B cell (primary cell): ENCODE measurements around the gene RNF213. TPM values are rescaled to one million over a fixed set of nuclear protein-coding genes. Genes with fewer than 3 reads are reported as not detected.

Experiments used
- ATAC-seq: fragments of 200-7000 bp; cut with Tn5 transposase; one replicate; pipeline ENCODE4 v1.10.0; 2021; ENCODE audit warnings: low read depth, mild to moderate bottlenecking, moderate number of reproducible peaks, moderate library complexity
- CTCF ChIA-PET: fragments of 350-600 bp; sonication (Branson Sonifier 250); formaldehyde crosslinking; loops from one replicate; lab custom pipeline; 2021; ENCODE audit warnings: antibody characterized with exemption, inconsistent platforms; lab: Charles Lee
- POLR2A ChIA-PET: fragments of 350-600 bp; sonication (Branson Sonifier 250); formaldehyde crosslinking; loops from one replicate; lab custom pipeline; 2021; ENCODE audit warnings: antibody characterized with exemption; lab: Charles Lee
- DNase-seq: peaks from one replicate; pipeline ENCODE4 v3.0.0; 2013
- H2AFZ ChIP-seq: 2 replicates; pipeline ENCODE4 v1.6.1; 2012; ENCODE audit warnings: mild to moderate bottlenecking, low read depth, low read length; ENCODE audit not compliant: insufficient read depth, poor library complexity, severe bottlenecking
- H3K27ac ChIP-seq, 2 donors: 1 replicate in 1 of 2; 2 replicates in 1 of 2; pipeline ENCODE4 v1.5.1; 2012 to 2013; ENCODE audit warnings: low read length in 2 of 2, mild to moderate bottlenecking in 2 of 2, moderate library complexity in 1 of 2
- H3K27me3 ChIP-seq, 4 experiments: fragments of 200-600 bp in 1 of 4; sonication (generic) in 1 of 4; replicated peaks in 1 of 4; 1 replicate in 2 of 4; 2 replicates in 2 of 4; pipeline versions ENCODE4 v1.6.1 to v1.7.0; 2013 to 2016; ENCODE audit warnings: low read length in 3 of 4, mild to moderate bottlenecking in 2 of 4, mixed read lengths in 1 of 4, moderate library complexity in 1 of 4; ENCODE audit not compliant: insufficient read depth in 4 of 4, control insufficient read depth in 3 of 4; ENCODE audit errors: control extremely low read depth in 1 of 4
- H3K36me3 ChIP-seq, 2 experiments: replicated peaks in 1 of 2; 1 replicate in 1 of 2; 2 replicates in 1 of 2; pipeline versions ENCODE4 v1.6.1 to v1.7.1; 2013; ENCODE audit warnings: low read length in 1 of 2; ENCODE audit not compliant: insufficient read depth in 2 of 2, control insufficient read depth in 1 of 2; ENCODE audit errors: control extremely low read depth in 1 of 2, extremely low read depth in 1 of 2
- H3K4me1 ChIP-seq, 2 donors: fragments of 200-600 bp in 1 of 2; sonication (generic) in 1 of 2; 1 replicate in 1 of 2; 2 replicates in 1 of 2; pipeline versions ENCODE4 v1.5.1 to v1.6.1; 2013 to 2017; ENCODE audit warnings: low read length in 2 of 2; ENCODE audit not compliant: control insufficient read depth in 2 of 2, insufficient read depth in 2 of 2
- H3K4me2 ChIP-seq: replicated peaks from 2 replicates; pipeline ENCODE3; 2012; ENCODE audit warnings: mild to moderate bottlenecking, low read depth, low read length; ENCODE audit not compliant: poor library complexity, severe bottlenecking
- H3K4me3 ChIP-seq, 5 experiments: fragments of 200-600 bp in 1 of 5; sonication (generic) in 1 of 5; 1 replicate in 3 of 5; 2 replicates in 2 of 5; pipeline versions ENCODE4 v1.5.1 to v1.7.0; 2011 to 2016; ENCODE audit warnings: low read length in 4 of 5, mild to moderate bottlenecking in 4 of 5, low read depth in 2 of 5, control low read depth in 1 of 5, moderate library complexity in 1 of 5; ENCODE audit not compliant: insufficient read depth in 1 of 5; ENCODE audit errors: control extremely low read depth in 1 of 5, extremely low read depth in 1 of 5
- H3K79me2 ChIP-seq: fragments of 200-600 bp; sonication (generic); one replicate; pipeline ENCODE4 v1.6.0; 2016; ENCODE audit warnings: low read length; ENCODE audit not compliant: control insufficient read depth, insufficient read depth
- H3K9ac ChIP-seq: fragments of 200-600 bp; sonication (generic); 2 replicates; pipeline ENCODE4 v1.6.1; 2017; ENCODE audit warnings: mild to moderate bottlenecking, low read length, moderate library complexity
- H3K9me3 ChIP-seq, 3 donors: one replicate each; pipeline versions ENCODE4 v1.6.1 to v1.7.1; 2013; ENCODE audit warnings: low read length in 2 of 3; ENCODE audit not compliant: control insufficient read depth in 2 of 3, insufficient read depth in 1 of 3; ENCODE audit errors: control extremely low read depth in 1 of 3
- H4K20me1 ChIP-seq: 2 replicates; pipeline ENCODE4 v1.6.0; 2012; ENCODE audit warnings: mild to moderate bottlenecking, low read length; ENCODE audit not compliant: insufficient read depth, control insufficient read depth, poor library complexity, severe bottlenecking
- H3K27ac Mint-ChIP-seq: one replicate; pipeline ENCODE4 v1.8.0; 2021; ENCODE audit warnings: mixed read lengths
- H3K27me3 Mint-ChIP-seq: one replicate; pipeline ENCODE4 v1.8.0; 2021; ENCODE audit warnings: mixed read lengths
- H3K4me1 Mint-ChIP-seq: one replicate; pipeline ENCODE4 v1.8.0; 2021; ENCODE audit warnings: mixed read lengths
- H3K4me3 Mint-ChIP-seq: one replicate; pipeline ENCODE4 v1.8.0; 2021; ENCODE audit warnings: mixed read lengths
- H3K9me3 Mint-ChIP-seq: one replicate; pipeline ENCODE4 v1.8.0; 2022; ENCODE audit warnings: mixed read lengths; ENCODE audit not compliant: insufficient read depth
- EZH2 ChIP-seq: IDR thresholded peaks from 2 replicates; pipeline ENCODE4 v1.6.1; 2012; ENCODE audit warnings: borderline replicate concordance, low read depth, mild to moderate bottlenecking, moderate library complexity, low read length; ENCODE audit not compliant: insufficient read depth, poor library complexity, severe bottlenecking
- WGBS: methylation state at CpG from one replicate; pipeline ENCODE4 v1.1.5; 2013; ENCODE audit warnings: missing lambda C conversion rate; ENCODE audit not compliant: insufficient coverage; 5-methylcytosine and 5-hydroxymethylcytosine counted together
- intact Hi-C: fragments of 100-400 bp; cut with micrococcal nuclease; formaldehyde crosslinking; loops from one replicate; pipeline ENCODE4 v1.10.0; 2022
- polyA plus RNA-seq: library from polyadenylated mRNA; depleted of rRNA; stranded (reverse); fragments of >200 nt; gene quantifications from 2 replicates; pipeline ENCODE4 v1.2.3, GENCODE V29; 2012
- total RNA-seq, 2 donors: library from RNA; stranded (reverse); fragments of 120-200 nt in 1 of 2; gene quantifications; 1 replicate in 1 of 2; 2 replicates in 1 of 2; pipeline versions ENCODE4 v1.2.3 to v1.2.4, GENCODE V29; 2013 to 2022
- TF ChIP-seq, protein P1 (sequence below): fragments of 200-600 bp; IDR thresholded peaks from one replicate; pipeline ENCODE4 v1.8.0; 2022; ENCODE audit warnings: antibody characterized with exemption, mild to moderate bottlenecking

The RNF213 gene
- total and polyA plus RNA-seq, 2 donors (not counting 1 experiment from before 2014, with no cell fraction given): 121 to 287 TPM

DNA sequence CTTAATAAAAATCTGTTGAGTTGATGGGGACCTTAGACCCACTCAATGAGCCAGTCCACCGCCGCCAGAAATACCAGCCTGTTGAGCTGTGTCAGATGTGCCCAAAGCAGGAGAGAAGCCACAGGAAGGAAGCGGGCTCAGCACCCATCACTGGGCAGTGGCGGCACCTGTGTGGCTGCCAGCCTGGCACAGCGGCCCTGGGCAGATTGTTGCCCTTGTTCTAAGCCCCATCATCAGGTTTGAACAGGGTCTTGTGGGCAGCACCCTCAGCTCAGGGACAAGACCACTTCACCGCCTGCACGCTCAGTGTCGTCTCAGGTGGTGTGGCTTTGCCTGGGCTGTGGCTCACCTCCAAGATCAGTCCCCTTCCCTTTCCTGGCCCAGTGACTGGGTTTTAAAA, 163.6 kb downstream of the RNF213 start:
- ChIA-PET CTCF (interaction anchor here (1.0 to 6.7 kb wide), 4 partner anchors 151 to 600 kb away, joined by 3 to 75 read pairs (median 6); no protein-coding TSS in a partner anchor), POLR2A (interaction anchor here (0.9 kb wide), 1 partner anchor 44 kb away, joined by 3 read pairs; no protein-coding TSS in a partner anchor)
- no peaks in the 10 kb centered on the region for H3K9me3 ChIP-seq
- H3K4me3 Mint-ChIP-seq: no peak overlapping the region
- peak overlapping the region in 1 of 2 donors; percentile 22 for H3K27ac ChIP-seq
- no peak overlapping the region for H2AFZ ChIP-seq
- H3K9me3 Mint-ChIP-seq: no peaks in the 10 kb centered on the region
- 10% methylated on average over 8 of the region's 8 CpGs for WGBS
- H3K79me2 ChIP-seq: peaks cover 3% of the 10 kb centered on the region
- peaks cover 37 to 39% of the 10 kb centered on the region in 2 donors for H3K4me1 ChIP-seq
- peak overlapping the region; percentile 39 for H3K9ac ChIP-seq
- H3K36me3 ChIP-seq: peaks cover 0 to 8% of the 10 kb centered on the region in 2 experiments
- H3K4me1 Mint-ChIP-seq: peaks cover 27% of the 10 kb centered on the region
- peak; percentile 15 for ATAC-seq
- H3K4me2 ChIP-seq: peak overlapping the region; percentile 68
- H3K4me3 ChIP-seq: no peak overlapping the region
- H3K27ac Mint-ChIP-seq: no peak overlapping the region
- TF ChIP-seq, protein P1, sequence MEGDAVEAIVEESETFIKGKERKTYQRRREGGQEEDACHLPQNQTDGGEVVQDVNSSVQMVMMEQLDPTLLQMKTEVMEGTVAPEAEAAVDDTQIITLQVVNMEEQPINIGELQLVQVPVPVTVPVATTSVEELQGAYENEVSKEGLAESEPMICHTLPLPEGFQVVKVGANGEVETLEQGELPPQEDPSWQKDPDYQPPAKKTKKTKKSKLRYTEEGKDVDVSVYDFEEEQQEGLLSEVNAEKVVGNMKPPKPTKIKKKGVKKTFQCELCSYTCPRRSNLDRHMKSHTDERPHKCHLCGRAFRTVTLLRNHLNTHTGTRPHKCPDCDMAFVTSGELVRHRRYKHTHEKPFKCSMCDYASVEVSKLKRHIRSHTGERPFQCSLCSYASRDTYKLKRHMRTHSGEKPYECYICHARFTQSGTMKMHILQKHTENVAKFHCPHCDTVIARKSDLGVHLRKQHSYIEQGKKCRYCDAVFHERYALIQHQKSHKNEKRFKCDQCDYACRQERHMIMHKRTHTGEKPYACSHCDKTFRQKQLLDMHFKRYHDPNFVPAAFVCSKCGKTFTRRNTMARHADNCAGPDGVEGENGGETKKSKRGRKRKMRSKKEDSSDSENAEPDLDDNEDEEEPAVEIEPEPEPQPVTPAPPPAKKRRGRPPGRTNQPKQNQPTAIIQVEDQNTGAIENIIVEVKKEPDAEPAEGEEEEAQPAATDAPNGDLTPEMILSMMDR: no peak
- no peak for TF ChIP-seq EZH2
- H3K27me3 Mint-ChIP-seq: no peaks in the 10 kb centered on the region
- no peaks in the 10 kb centered on the region for H4K20me1 ChIP-seq
- H3K27me3 ChIP-seq: peaks cover 0 to 3% (median 0%) of the 10 kb centered on the region in 4 experiments
- DNase-seq: peak; percentile 55
- intact Hi-C loops: no loop called here

DNA sequence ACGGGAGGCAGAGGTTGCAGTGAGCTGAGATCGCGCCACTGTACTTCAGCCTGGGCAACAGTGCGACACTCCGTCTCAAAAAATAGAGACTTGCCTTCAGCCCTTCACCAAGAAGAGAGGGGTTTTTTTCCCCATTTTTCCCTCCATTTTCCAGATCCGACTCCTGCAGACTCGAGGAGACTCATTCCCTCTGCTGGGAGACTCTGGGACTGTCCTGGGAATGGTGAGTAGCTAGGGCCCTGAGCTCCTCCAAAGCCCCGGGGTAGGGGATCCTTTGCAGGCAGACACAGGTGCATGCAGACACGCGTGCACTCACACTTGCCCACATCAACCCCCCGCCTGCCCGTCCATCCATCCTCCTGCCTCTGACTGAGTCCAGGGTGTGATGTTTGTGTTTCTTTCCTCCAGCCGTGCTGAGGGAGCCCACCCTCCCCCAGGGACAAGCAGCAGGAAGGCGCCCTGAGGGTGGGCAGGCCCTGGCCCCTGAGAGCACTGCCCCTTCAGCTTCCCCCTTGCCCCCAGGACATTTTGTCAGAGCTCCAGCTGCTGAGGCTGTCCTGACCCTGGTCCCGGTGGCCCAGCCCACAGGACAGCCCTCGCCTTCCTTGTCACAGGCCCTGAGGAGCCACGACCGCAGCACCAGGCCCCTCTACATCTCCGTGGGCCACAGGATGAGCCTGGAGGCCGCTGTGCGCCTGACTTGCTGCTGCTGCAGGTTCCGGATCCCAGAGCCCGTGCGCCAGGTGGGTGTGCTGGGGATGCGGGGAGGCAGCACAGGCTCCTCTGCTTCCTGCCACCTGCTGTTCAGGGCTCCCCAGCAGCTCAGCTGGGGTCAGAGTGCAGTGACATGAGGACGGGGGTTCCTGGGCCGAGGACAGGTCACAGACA, 164.5 kb downstream of the RNF213 start:
- Histone ChIP-seq H3K4me1 (peaks cover 37 to 39% of the 10 kb centered on the region in 2 donors), H3K27me3 (peaks cover 0 to 3% (median 0%) of the 10 kb centered on the region in 4 experiments), H3K4me3 (no peak overlapping the region), H3K27ac (no peak overlapping the region), H3K36me3 (peaks cover 0 to 3% of the 10 kb centered on the region in 2 experiments), H4K20me1 (no peaks in the 10 kb centered on the region), H3K9me3 (no peaks in the 10 kb centered on the region), H3K4me2 (peak overlapping the region; percentile 68), H2AFZ (no peak overlapping the region), H3K79me2 (peaks cover 3% of the 10 kb centered on the region), H3K9ac (no peak overlapping the region)
- WGBS: 46% methylated on average over 18 of the region's 27 CpGs
- ChIA-PET POLR2A (no interaction called here), CTCF (interaction anchor here (0.8 to 6.7 kb wide), 6 partner anchors 15 to 567 kb away, joined by 3 to 75 read pairs (median 5); partner anchors contain the start of gene CHMP6)
- H3K4me1 Mint-ChIP-seq: peaks cover 27% of the 10 kb centered on the region
- DNase-seq (peak; percentile 29), ATAC-seq (no peak)
- no peaks in the 10 kb centered on the region for H3K9me3 Mint-ChIP-seq
- no peak overlapping the region for H3K4me3 Mint-ChIP-seq
- H3K27ac Mint-ChIP-seq: no peak overlapping the region
- intact Hi-C loops: no loop called here
- H3K27me3 Mint-ChIP-seq: no peaks in the 10 kb centered on the region
- TF ChIP-seq, protein P1: no peak
- no peak for TF ChIP-seq EZH2
